Measurements from ENCODE around the gene INKA1. TPM values are rescaled to one million over a fixed set of nuclear protein-coding genes. Genes with fewer than 3 reads are reported as not detected.

Gene INKA1
- total RNA-seq, result 10 to 100 TPM in 1 of 4 donors, 1 to 10 TPM in 2, under 1 TPM in 1; 0.60 to 10.3 (median 8.0) TPM

- peak; percentile 80 to 85 for DNase-seq (ENCODE audit: low spot score in 2 of 2)
- Histone ChIP-seq H3K27me3 (no peaks in the 10 kb centered on the region), H3K27ac (peak within 1 kb of the TSS; percentile 86 to 98 (median 92)), H3K36me3 (peaks cover 0 to 3% (median 0%) of the 10 kb centered on the region in 3 donors), H3K4me3 (peak within 1 kb of the TSS; percentile 71 to 96 (median 88)), H3K4me1 (peaks cover 0 to 66% (median 42%) of the 10 kb centered on the region in 4 donors), H3K9me3 (no peaks in the 10 kb centered on the region)
- 1% methylated on average over 41 to 48 of the region's 71 CpGs for WGBS, 2 donors
- TF ChIP-seq POLR2A (IDR thresholded peaks at IDR 0.05) (peak in 1 of 2 donors; percentile 78), EP300 (IDR thresholded peaks at IDR 0.05) (peak in 1 of 2 donors; percentile 55), CTCF (IDR thresholded peaks at IDR 0.05) (peak; percentile 90 to 96 (median 92))
These were observed at the start of gene INKA1 for GRCh38 chr3:49802719-49803464. Gene INKA1, plus strand, starts transcription at chr3:49803261. Its CDS starts 132 bp downstream, at chr3:49803393.

DNA sequence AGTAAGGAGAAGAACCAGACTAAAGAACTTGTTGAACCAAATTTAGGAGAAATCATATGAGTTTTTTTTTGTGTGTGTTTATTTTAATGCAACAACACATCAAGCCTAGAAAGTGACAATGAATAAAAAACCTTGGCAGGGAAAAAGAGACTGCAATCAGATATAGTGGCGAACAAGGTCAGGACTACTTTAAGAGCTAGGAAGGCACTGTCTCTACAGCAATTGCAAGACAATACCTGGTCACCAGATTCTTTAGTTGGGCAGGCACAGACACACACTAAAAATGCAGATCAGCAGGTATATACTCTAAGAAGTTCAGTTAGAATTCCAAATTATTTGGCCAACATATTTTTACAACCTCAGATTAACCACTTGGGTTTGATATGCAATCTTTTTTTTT lies 48.5 kb upstream of the INKA1 start:
- no peak for DNase-seq (ENCODE audit: low spot score in 2 of 2)
- WGBS, 2 donors, result 96 to 100% methylated on average over 1 of the region's 1 CpG
- no peaks in the 10 kb centered on the region for H3K27me3 ChIP-seq

DNA sequence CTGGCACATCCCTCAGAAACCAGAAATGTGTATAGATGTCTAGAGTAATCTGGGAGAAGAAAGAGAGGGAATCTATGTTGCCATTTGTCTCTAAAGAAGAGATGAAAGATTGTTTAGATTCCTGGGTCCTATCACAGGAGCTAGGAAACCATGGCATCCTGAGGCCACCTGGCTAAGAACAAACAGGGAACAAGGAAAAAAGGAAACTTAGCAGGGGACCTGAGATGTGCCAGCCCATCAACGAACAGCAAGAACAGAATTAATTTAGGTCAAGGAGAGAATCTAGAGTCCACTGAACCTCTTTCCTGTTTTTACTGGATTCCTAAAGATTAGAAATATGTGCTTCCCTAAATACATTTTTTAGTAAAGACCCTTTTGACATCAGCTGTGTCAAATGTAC lies 47.0 kb upstream of the INKA1 start:
- Histone ChIP-seq H3K27me3 (no peaks in the 10 kb centered on the region), H3K4me1 (peaks cover 0 to 77% (median 9%) of the 10 kb centered on the region in 4 donors), H3K27ac (no peak overlapping the region), H3K9me3 (no peaks in the 10 kb centered on the region), H3K36me3 (no peaks in the 10 kb centered on the region), H3K4me3 (no peak overlapping the region)
- DNase-seq (ENCODE audit: low spot score in 2 of 2), result no peak
- TF ChIP-seq CTCF (IDR thresholded peaks at IDR 0.05), result no peak
- no peak for TF ChIP-seq EP300 (IDR thresholded peaks at IDR 0.05)
- TF ChIP-seq POLR2A (IDR thresholded peaks at IDR 0.05), result no peak
- 69 to 74% methylated on average over 1 of the region's 1 CpG for WGBS, 2 donors

More for the DNA sequence above, 48.5 kb upstream of the INKA1 start:
- Histone ChIP-seq H3K4me3 (no peak overlapping the region), H3K36me3 (no peaks in the 10 kb centered on the region), H3K9me3 (no peaks in the 10 kb centered on the region), H3K27ac (no peak overlapping the region), H3K4me1 (peaks cover 0 to 73% (median 9%) of the 10 kb centered on the region in 4 donors)
- no peak for TF ChIP-seq CTCF (IDR thresholded peaks at IDR 0.05)
- TF ChIP-seq POLR2A (IDR thresholded peaks at IDR 0.05), result no peak
- TF ChIP-seq EP300 (IDR thresholded peaks at IDR 0.05), result no peak

DNA sequence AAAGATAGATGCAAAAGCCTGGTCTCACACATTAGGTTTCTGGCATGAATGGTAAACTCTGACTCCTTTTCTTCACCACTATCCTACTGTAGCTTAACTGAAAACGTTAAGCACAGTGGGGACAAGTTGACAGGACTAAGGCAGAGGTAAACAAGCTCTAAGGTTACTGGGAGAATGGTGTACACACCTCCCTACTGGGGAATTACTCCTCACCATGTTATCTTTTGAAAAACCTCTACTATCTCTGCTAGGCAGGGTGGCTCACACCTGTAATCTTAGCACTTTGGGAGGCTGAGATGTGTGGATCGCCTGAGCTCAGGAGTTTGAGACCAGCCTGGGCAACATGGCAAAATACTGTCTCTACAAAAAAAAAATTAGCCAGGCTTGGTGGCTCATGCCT lies 45.9 kb upstream of the INKA1 start:
- Histone ChIP-seq H3K27me3 (no peaks in the 10 kb centered on the region), H3K4me1 (peaks cover 0 to 66% (median 7%) of the 10 kb centered on the region in 4 donors), H3K27ac (no peak overlapping the region), H3K36me3 (no peaks in the 10 kb centered on the region), H3K4me3 (no peak overlapping the region), H3K9me3 (no peaks in the 10 kb centered on the region)
- DNase-seq (ENCODE audit: low spot score in 2 of 2), result no peak
- no peak for TF ChIP-seq CTCF (IDR thresholded peaks at IDR 0.05)
- no peak for TF ChIP-seq POLR2A (IDR thresholded peaks at IDR 0.05)
- TF ChIP-seq EP300 (IDR thresholded peaks at IDR 0.05), result no peak
- whole genome bisulfite sequencing, 2 donors, result 73 to 78% methylated on average over 2 of the region's 2 CpGs

DNA sequence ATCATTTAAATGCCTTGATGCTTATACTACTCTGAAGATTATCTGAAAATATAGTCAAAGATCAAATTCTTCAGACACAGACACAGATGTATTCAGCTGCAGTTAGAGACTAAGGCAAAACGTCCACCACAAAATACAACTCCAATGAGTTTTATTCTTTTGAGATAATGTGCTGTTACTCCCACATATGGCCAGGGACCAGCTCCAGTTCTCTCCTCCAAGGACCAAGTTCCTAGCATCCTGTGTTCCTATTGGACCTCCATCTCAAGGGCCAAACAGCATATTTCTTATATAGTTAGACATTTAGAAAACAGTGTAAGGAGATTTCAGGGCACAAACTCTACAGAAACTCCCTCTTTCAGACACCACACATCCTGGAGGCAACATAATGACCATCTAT lies 43.8 kb upstream of the INKA1 start:
- H3K4me1 ChIP-seq, result peaks cover 0 to 50% (median 2%) of the 10 kb centered on the region in 4 donors
- no peak overlapping the region for H3K27ac ChIP-seq
- H3K27me3 ChIP-seq, result no peaks in the 10 kb centered on the region
- no peak overlapping the region for H3K4me3 ChIP-seq
- DNase-seq (ENCODE audit: low spot score in 2 of 2), result no peak
- TF ChIP-seq EP300 (IDR thresholded peaks at IDR 0.05) (no peak), CTCF (IDR thresholded peaks at IDR 0.05) (no peak), POLR2A (IDR thresholded peaks at IDR 0.05) (no peak)
- H3K36me3 ChIP-seq, result peaks cover 0 to 4% (median 0%) of the 10 kb centered on the region in 3 donors
- H3K9me3 ChIP-seq, result no peaks in the 10 kb centered on the region
- 20 to 35% methylated on average over 1 of the region's 1 CpG for WGBS, 2 donors

Data from tibial nerve (tissue), 4 donors.